Measurements from ENCODE around the gene NELL1.
A peak's percentile ranks its signal among the peaks of the same experiment; 100 is the strongest.

NELL1 gene

GRCh38 chr11:20647976-20648565 lies 21.3 kb upstream of the NELL1 start:
- no peak for TF ChIP-seq POLR2A (IDR thresholded peaks at IDR 0.05; ENCODE audit: low read depth, low read length)
- peak; percentile 36 for DNase-seq (ENCODE audit: insufficient read length, low spot score)

GRCh38 chr11:20652150-20652806 lies 17.1 kb upstream of the NELL1 start:
- no peak for FAIRE-seq
- DNase-seq (ENCODE audit: insufficient read length, low spot score), result no peak
- TF ChIP-seq POLR2A (IDR thresholded peaks at IDR 0.05; ENCODE audit: low read depth, low read length), result no peak

More at GRCh38 chr11:20647976-20648565, 21.3 kb upstream of the NELL1 start:
- FAIRE-seq, result peak; percentile 36

- no peak for TF ChIP-seq POLR2A (IDR thresholded peaks at IDR 0.05; ENCODE audit: low read depth, low read length)
- FAIRE-seq, result no peak
Observed at GRCh38 chr11:20654038-20654437, 15.3 kb upstream of the NELL1 start.

GRCh38 chr11:20656901-20657300 lies 12.5 kb upstream of the NELL1 start:
- FAIRE-seq, result no peak
- no peak for TF ChIP-seq POLR2A (IDR thresholded peaks at IDR 0.05; ENCODE audit: low read depth, low read length)
- no peak for DNase-seq (ENCODE audit: insufficient read length, low spot score)

More at GRCh38 chr11:20654038-20654437, 15.3 kb upstream of the NELL1 start:
- DNase-seq (ENCODE audit: insufficient read length, low spot score), result no peak

- no peak for FAIRE-seq
- no peak for TF ChIP-seq POLR2A (IDR thresholded peaks at IDR 0.05; ENCODE audit: low read depth, low read length)
- DNase-seq (ENCODE audit: insufficient read length, low spot score), result no peak
Observed at GRCh38 chr11:20658135-20658534, 11.3 kb upstream of the NELL1 start.

GRCh38 chr11:20661445-20661844 lies 7.9 kb upstream of the NELL1 start:
- FAIRE-seq, result no peak
- no peak for DNase-seq (ENCODE audit: insufficient read length, low spot score)
- no peak for TF ChIP-seq POLR2A (IDR thresholded peaks at IDR 0.05; ENCODE audit: low read depth, low read length)

- FAIRE-seq (no peak), DNase-seq (ENCODE audit: insufficient read length, low spot score) (no peak)
Observed at GRCh38 chr11:20661850-20662249, 7.5 kb upstream of the NELL1 start.

GRCh38 chr11:20668131-20668809 lies 1.1 kb upstream of the NELL1 start:
- DNase-seq (ENCODE audit: insufficient read length, low spot score) (no peak), FAIRE-seq (no peak)
- no peak for TF ChIP-seq POLR2A (IDR thresholded peaks at IDR 0.05; ENCODE audit: low read depth, low read length)

More at GRCh38 chr11:20661850-20662249, 7.5 kb upstream of the NELL1 start:
- no peak for TF ChIP-seq POLR2A (IDR thresholded peaks at IDR 0.05; ENCODE audit: low read depth, low read length)

GRCh38 chr11:20669820-20670684 lies 666 bp downstream of the NELL1 start:
- TF ChIP-seq POLR2A (IDR thresholded peaks at IDR 0.05; ENCODE audit: low read depth, low read length), result no peak
- FAIRE-seq (no peak), DNase-seq (ENCODE audit: insufficient read length, low spot score) (no peak)

- FAIRE-seq (no peak), DNase-seq (ENCODE audit: insufficient read length, low spot score) (no peak)
- TF ChIP-seq POLR2A (IDR thresholded peaks at IDR 0.05; ENCODE audit: low read depth, low read length), result no peak
Observed at GRCh38 chr11:20670932-20671403, 1.6 kb downstream of the NELL1 start.

GRCh38 chr11:20671856-20672546 lies 2.6 kb downstream of the NELL1 start:
- no peak for TF ChIP-seq POLR2A (IDR thresholded peaks at IDR 0.05; ENCODE audit: low read depth, low read length)
- FAIRE-seq, result no peak
- DNase-seq (ENCODE audit: insufficient read length, low spot score), result no peak

- no peak for TF ChIP-seq POLR2A (IDR thresholded peaks at IDR 0.05; ENCODE audit: low read depth, low read length)
- DNase-seq (ENCODE audit: insufficient read length, low spot score), result no peak
- FAIRE-seq, result no peak
Observed at GRCh38 chr11:20672575-20672974, 3.2 kb downstream of the NELL1 start.

GRCh38 chr11:20676658-20677057 lies 7.3 kb downstream of the NELL1 start:
- no peak for DNase-seq (ENCODE audit: insufficient read length, low spot score)
- no peak for TF ChIP-seq POLR2A (IDR thresholded peaks at IDR 0.05; ENCODE audit: low read depth, low read length)
- no peak for FAIRE-seq

Data from H54 (cell line).